ENCODE results near the gene NLGN1. TPM values are rescaled to one million over a fixed set of nuclear protein-coding genes. Genes with fewer than 3 reads are reported as not detected.

Gene NLGN1
- total and polyA plus RNA-seq, 2 of the 13 experiments (the other 11 are each of a cell fraction or from before 2014, with no cell fraction given): not detected

- FAIRE-seq (no peak), DNase-seq (ENCODE audit: low spot score) (no peak), ATAC-seq (no peak)
- no peak overlapping the region for H3K4me2 ChIP-seq (ENCODE audit: low read depth, low read length)
- no peak overlapping the region for H3K9ac ChIP-seq (ENCODE audit: insufficient read depth, low read depth, low read length)
- no peaks in the 10 kb centered on the region for H3K36me3 ChIP-seq (replicated peaks in 1 of 2; ENCODE audit: control insufficient read depth in 1 of 2, insufficient read depth in 2 of 2, low read length in 2 of 2)
- no TSS peak for BruUV-seq (replicated peaks)
- in situ Hi-C loops (cut with HindIII; ENCODE audit: extremely low pct_ligation_motif_present, low pct_unique_long_range_greater_than_20kb) (no loop called here), intact Hi-C loops (cut with micrococcal nuclease; ENCODE audit: unreplicated experiment) (no loop called here)
- CTCF ChIA-PET (ENCODE audit: low intra/inter-chr PET ratio, low total read pairs): no interaction called here
- no peak overlapping the region for H3K27ac ChIP-seq (ENCODE audit: extremely low read length, insufficient read depth, low read length)
- H2AFZ ChIP-seq (ENCODE audit: low read length): no peak overlapping the region
- no peaks in the 10 kb centered on the region for H4K20me1 ChIP-seq (ENCODE audit: insufficient read depth, low read length)
- TF ChIP-seq, protein P1, sequence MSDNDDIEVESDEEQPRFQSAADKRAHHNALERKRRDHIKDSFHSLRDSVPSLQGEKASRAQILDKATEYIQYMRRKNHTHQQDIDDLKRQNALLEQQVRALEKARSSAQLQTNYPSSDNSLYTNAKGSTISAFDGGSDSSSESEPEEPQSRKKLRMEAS (IDR thresholded peaks at IDR 0.05): no peak
- TF ChIP-seq ZBED4 (CRISPR knock-in tag; IDR thresholded peaks at IDR 0.05; ENCODE audit: borderline replicate concordance) (no peak), ARNT (IDR thresholded peaks at IDR 0.05) (no peak), CREM (IDR thresholded peaks at IDR 0.05) (no peak), CREM (CRISPR knock-in tag; IDR thresholded peaks at IDR 0.05) (no peak), ZNF10 (CRISPR knock-in tag; IDR thresholded peaks at IDR 0.05; ENCODE audit: borderline replicate concordance, low read depth) (no peak), SRF (IDR thresholded peaks at IDR 0.05; ENCODE audit: low read depth, low read length) (no peak), MBNL3 (CRISPR knock-in tag; conservative IDR thresholded peaks at IDR 0.05) (no peak), CENPX (CRISPR knock-in tag; IDR thresholded peaks at IDR 0.05) (no peak)
- TF ChIP-seq, protein P2, sequence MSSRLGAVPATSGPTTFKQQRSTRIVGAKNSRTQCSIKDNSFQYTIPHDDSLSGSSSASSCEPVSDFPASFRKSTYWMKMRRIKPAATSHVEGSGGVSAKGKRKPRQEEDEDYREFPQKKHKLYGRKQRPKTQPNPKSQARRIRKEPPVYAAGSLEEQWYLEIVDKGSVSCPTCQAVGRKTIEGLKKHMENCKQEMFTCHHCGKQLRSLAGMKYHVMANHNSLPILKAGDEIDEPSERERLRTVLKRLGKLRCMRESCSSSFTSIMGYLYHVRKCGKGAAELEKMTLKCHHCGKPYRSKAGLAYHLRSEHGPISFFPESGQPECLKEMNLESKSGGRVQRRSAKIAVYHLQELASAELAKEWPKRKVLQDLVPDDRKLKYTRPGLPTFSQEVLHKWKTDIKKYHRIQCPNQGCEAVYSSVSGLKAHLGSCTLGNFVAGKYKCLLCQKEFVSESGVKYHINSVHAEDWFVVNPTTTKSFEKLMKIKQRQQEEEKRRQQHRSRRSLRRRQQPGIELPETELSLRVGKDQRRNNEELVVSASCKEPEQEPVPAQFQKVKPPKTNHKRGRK (CRISPR knock-in tag; IDR thresholded peaks at IDR 0.05): no peak
- H3K27me3 ChIP-seq (ENCODE audit: control insufficient read depth in 1 of 2, insufficient read depth in 2 of 2, low read length in 2 of 2): no peaks in the 10 kb centered on the region
- H3K4me1 ChIP-seq (ENCODE audit: insufficient read depth, low read length): no peaks in the 10 kb centered on the region
- no peaks in the 10 kb centered on the region for H3K79me2 ChIP-seq (ENCODE audit: insufficient read depth, low read length)
- no peaks in the 10 kb centered on the region for H3K9me3 ChIP-seq (ENCODE audit: low read length)
- H3K4me3 ChIP-seq (replicated peaks in 1 of 3; ENCODE audit: insufficient read depth in 1 of 3, low read depth in 2 of 3, low read length in 3 of 3): no peak overlapping the region
- 2% methylated on average over 2 of the region's 2 CpGs for WGBS (ENCODE audit: low lambda C conversion rate)
- POLR2A ChIA-PET: no interaction called here
These were observed 714.2 kb downstream of the NLGN1 start for GRCh38 chr3:174111776-174112175.
